ENCODE measurements around the gene EPHA6.
A peak's percentile ranks its signal among the peaks of the same experiment; 100 is the strongest.
"Not testable (repeated sequence)": the region's sequence is repeated elsewhere in the genome, so short reads cannot be mapped to it uniquely, and the experiment has no call there.

The EPHA6 gene

GRCh38 chr3:97301114-97301513, 486.7 kb downstream of the EPHA6 start:
- no peak for DNase-seq

GRCh38 chr3:97306226-97306625, 491.8 kb downstream of the EPHA6 start:
- DNase-seq, result no peak

GRCh38 chr3:97338375-97338774, 524.0 kb downstream of the EPHA6 start:
- DNase-seq, result no peak

DNA sequence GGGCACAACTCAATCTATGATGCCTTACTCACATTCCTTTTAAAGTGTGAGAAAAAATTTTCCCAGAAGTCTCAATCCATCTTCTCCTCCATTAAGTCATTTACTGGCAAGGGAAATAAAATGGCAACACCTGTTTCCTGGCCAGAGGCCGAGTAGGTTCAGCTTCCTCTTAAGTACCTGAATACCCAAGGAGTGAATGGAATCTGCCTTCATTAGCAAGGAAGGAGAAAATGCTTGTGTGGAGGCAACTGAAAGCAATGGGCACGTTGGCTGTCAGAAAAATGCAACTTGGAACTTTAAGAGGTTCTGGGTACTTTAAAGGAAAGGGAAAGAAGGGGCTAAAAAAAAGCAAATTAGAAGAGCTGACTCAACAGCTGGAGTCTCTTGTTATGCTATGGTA, 526.5 kb downstream of the EPHA6 start:
- no peak for DNase-seq

DNA sequence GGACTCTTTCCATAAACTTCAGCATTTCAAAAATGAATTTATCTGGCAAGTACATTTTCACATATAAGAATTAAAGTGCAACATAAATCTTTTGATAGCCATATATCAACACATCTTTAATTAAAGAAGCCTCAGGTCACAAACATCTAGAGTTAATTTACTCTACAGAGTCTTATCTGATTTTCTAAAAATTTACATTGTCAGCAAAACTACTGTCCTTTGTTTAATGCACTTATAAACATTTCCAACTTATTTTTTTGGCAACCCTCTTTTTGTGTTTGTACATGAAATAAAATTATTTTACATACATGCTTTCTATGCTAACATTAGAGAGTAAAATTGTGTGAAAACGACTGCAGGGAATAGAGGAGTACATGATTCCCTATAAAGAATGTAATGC, 533.4 kb downstream of the EPHA6 start:
- no peak for DNase-seq

GRCh38 chr3:97350971-97351370, 536.6 kb downstream of the EPHA6 start:
- DNase-seq, result no peak

DNA sequence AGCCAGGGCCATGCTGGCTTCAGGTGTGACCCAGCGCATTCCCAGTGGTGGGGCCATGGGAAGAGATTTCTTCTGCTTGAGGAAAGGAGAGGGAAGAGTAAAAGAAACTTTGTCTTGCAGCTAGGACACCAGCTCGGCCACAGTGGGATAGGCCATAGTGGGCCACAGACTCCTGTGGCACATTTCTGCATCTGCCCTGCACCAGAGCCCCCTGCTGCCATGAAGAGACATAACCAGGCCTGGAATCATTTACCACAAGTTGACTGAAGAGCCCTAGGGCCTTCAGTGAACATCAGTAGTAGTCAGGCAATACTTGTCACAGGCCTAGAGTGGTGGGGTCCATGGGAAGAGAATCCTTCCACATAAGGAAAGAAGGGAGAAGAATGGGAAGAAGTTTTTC, 538.8 kb downstream of the EPHA6 start:
- DNase-seq, result no peak

- DNase-seq, result no peak
Measured at GRCh38 chr3:97359977-97360376, 545.6 kb downstream of the EPHA6 start.

GRCh38 chr3:97360804-97361203, 546.4 kb downstream of the EPHA6 start:
- DNase-seq, result no peak

- no peak for DNase-seq
Measured at GRCh38 chr3:97384583-97384982, 570.2 kb downstream of the EPHA6 start.

DNA sequence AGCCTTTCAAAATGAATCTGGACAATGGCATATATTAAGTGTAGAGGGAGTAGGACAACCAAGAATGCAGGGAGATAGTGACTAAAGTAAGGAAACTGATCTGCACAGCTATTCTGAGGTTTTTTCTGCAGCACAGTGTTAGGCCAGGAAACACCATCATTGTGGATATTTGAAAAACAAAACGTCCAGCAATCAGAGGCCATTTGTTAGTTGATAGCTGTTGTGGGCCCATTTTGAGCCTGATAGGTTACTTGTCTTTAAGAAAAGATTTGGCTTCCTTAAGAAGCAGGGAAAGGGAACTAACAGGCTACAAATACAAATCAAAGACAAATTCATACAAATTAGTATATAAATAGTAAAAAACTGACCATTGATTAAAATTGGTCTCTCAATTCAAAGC, 574.4 kb downstream of the EPHA6 start:
- DNase-seq, result no peak

DNA sequence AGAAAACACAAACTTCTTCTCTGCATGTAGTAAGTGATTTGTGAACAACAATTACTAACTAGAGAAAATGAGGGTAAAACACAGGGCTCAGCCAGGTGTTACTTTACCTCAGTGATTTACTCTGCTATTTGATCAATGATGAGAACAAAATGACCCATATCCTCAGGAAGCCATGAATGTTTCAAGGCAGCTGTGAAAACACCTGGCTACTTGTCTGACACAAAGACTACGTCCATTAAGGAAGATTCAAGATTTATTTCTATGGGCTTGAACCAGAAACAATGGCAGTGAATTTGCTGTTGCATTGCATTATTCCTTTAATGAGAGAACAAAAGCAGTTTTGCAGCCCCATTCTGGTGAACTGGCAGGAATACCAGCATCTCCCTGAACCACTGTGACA, 575.5 kb downstream of the EPHA6 start:
- DNase-seq, result peak; percentile 92

GRCh38 chr3:97391167-97391566, 576.8 kb downstream of the EPHA6 start:
- no peak for DNase-seq

DNA sequence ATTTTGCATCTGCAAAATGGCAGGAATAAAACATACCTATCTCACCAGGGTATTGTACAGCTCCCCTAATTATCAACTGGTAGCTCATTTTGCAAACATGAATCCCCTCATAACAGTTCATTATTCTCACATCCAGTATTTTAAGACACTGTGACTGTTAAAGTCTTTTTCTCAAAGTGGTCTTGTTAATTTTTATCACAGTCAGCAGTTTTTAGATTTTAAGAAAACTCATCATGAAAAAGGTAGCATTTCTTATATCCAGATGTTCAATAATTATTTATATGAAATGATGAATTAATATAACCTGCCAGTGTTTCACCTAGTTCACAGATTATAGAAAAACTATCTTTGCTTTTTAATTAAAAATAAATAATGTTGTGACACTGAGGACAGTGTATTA, 595.2 kb downstream of the EPHA6 start:
- DNase-seq, result no peak

DNA sequence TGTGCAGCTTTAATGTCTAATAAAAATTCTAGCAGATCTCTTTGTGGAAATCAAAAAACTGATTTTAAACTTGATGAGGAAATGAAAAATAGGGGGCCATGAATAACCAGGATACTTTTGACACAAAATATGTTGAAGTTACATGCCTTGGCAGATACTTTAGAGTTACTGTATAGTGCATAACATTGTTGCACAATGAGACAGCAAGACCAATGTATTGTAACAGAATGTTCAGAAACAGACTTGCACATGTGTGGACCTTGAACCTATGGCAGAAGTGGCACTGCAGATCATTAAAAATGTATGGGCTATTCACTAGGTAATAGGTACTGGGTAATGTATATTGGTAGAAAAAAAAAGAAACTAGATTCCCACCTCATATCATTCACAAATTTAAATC, 607.2 kb downstream of the EPHA6 start:
- DNase-seq, result no peak

GRCh38 chr3:97425002-97425401, 610.6 kb downstream of the EPHA6 start:
- no peak for DNase-seq

DNA sequence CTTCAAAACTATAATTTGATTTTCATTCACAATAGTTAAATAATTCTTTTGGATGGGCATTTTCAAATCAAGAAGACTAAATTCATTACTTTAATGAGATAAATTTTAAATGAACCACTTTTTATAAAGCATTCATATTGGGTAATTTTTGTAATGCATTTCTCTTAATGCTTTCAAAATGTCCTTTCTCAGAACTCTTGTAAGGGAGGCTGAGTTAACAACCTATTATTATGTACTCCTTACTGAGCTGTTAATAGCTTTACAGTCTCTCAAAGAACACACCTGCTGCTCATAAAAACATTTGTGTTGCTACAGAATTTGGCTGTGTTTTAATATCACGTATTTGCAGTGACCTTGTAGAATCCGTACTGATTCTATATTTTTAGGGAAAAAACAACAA, 616.2 kb downstream of the EPHA6 start:
- DNase-seq, result peak; percentile 81

GRCh38 chr3:97432914-97433313, 618.5 kb downstream of the EPHA6 start:
- DNase-seq, result no peak

- DNase-seq, result no peak
Measured at GRCh38 chr3:97438131-97438530, 623.7 kb downstream of the EPHA6 start.

DNA sequence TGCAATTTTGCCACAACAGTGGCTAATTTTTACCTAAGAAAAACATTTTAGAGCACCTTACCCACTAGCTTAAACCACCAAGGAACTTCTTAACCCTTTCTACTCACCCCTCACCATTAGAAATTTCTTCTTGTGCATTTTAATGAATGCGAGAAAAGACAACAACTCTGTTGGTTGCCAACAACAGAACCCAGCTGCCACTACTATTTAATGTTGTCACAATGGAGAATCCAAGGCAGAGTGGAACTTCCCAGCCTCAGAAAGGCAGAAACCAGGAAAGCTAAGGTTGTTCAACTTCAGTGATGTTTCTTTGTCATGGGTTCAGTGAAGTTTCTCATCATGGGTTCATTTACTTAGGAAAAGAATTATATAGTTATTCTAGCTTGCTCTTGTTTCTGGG, 625.0 kb downstream of the EPHA6 start:
- DNase-seq, result no peak

DNA sequence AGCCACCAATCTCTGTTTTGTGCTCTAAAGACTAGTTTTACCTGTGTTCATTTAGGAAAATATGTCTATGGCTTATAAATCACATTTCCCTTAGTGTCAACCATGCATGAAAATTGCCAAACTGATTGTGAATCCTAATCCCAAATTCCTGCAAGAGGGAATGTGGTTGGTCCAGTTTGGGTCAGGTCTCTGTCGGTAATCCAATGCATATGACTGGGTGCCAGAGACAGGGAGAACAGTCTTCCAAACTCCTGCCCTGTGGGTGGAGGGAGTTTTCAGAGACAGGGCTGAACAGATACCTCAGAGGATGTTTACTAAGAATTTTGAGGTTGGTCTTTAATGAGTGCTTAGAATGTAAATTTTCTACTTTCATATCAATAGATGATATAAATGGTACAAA, 649.6 kb downstream of the EPHA6 start:
- no peak for DNase-seq

DNA sequence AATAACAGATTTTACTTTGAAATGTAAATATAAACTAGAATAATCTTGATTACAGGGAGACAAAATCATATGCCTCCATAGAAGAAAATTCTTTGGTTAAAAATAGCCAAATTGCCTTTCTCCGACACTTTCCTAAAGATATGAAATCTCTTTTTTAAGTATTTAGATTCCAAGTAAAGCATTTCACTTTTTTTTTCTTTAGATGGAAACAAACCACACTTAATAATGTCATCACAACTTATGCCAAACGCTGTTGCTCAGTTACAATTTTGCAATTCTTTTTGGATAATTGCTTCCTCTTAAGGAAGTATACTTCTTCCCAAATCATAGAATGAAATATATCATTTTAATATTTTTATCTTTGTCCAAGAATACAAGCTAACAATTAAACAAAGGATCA, 656.1 kb downstream of the EPHA6 start:
- no peak for DNase-seq

DNA sequence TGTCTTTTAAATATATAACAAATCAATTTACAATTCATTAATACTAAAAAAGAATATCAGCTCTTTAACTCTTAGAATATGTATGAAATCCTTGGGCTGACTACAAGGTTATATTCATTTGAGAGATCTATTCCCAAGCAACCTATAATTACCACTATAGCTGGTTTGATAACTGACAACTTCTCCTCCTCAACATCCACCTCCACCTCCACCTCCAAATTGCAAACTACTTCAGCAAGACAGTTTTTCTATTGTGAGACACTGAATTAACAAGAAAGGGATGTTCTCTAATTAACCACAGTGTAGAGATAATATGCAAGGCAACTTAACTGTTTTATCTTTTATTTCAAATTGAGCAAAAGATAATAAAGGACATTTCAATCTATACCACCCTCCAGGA, 665.3 kb downstream of the EPHA6 start:
- DNase-seq, result no peak

- DNase-seq, result not testable (repeated sequence)
Measured at GRCh38 chr3:97480696-97481289, 666.4 kb downstream of the EPHA6 start.

- DNase-seq, result no peak
Measured at GRCh38 chr3:97481416-97481815, 667.0 kb downstream of the EPHA6 start.

DNA sequence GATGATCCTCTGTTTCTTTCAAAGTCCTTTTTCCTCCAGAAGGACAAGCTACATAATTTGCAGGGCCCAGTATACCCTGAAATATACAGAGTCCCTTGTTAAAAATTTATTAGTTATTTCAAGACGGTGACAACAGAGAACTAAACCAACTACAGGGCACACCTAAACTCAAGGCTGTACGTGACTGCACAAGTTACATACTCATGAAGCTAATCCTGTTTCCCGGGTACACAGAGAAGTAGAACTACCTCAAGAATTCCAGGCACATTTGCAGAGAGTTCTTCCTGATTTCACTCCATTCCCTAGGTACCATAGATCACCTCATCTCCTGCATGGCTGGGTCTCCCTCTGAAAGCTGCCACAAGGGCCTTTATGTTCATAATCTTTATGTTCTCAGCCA, 670.8 kb downstream of the EPHA6 start:
- no peak for DNase-seq
